ENCODE data around the gene PPP1R12A. TPM values are rescaled to one million over a fixed set of nuclear protein-coding genes. Genes with fewer than 3 reads are reported as not detected.

Gene PPP1R12A
- total RNA-seq, 4 donors from 2014 or later, result 79.2 to 276 (median 92.6) TPM

- Histone ChIP-seq H3K4me3 (no peak overlapping the region), H3K4me1 (no peaks in the 10 kb centered on the region), H3K36me3 (no peaks in the 10 kb centered on the region), H3K9me3 (no peaks in the 10 kb centered on the region), H3K27ac (no peak overlapping the region), H3K27me3 (no peaks in the 10 kb centered on the region)
- TF ChIP-seq POLR2A (IDR thresholded peaks at IDR 0.05), result no peak
- TF ChIP-seq CTCF (IDR thresholded peaks at IDR 0.05), result no peak
- DNase-seq, result no peak
These were observed 34.7 kb downstream of the PPP1R12A start for GRCh38 chr12:79900199-79900598.

GRCh38 chr12:79897617-79898016 lies 37.3 kb downstream of the PPP1R12A start:
- no peaks in the 10 kb centered on the region for H3K9me3 ChIP-seq
- TF ChIP-seq POLR2A (IDR thresholded peaks at IDR 0.05) (no peak), CTCF (IDR thresholded peaks at IDR 0.05) (no peak)
- H3K27me3 ChIP-seq, result no peaks in the 10 kb centered on the region

GRCh38 chr12:79895804-79896203 lies 39.1 kb downstream of the PPP1R12A start:
- Histone ChIP-seq H3K27ac (no peak overlapping the region), H3K4me1 (no peaks in the 10 kb centered on the region)
- TF ChIP-seq CTCF (IDR thresholded peaks at IDR 0.05) (no peak), POLR2A (IDR thresholded peaks at IDR 0.05) (no peak)

More at GRCh38 chr12:79897617-79898016, 37.3 kb downstream of the PPP1R12A start:
- Histone ChIP-seq H3K4me3 (no peak overlapping the region), H3K36me3 (no peaks in the 10 kb centered on the region), H3K27ac (no peak overlapping the region), H3K4me1 (no peaks in the 10 kb centered on the region)
- DNase-seq, result no peak

GRCh38 chr12:79895071-79895470 lies 39.8 kb downstream of the PPP1R12A start:
- Histone ChIP-seq H3K27ac (no peak overlapping the region), H3K4me1 (no peaks in the 10 kb centered on the region)
- DNase-seq, result no peak

More at GRCh38 chr12:79895804-79896203, 39.1 kb downstream of the PPP1R12A start:
- Histone ChIP-seq H3K9me3 (no peaks in the 10 kb centered on the region), H3K27me3 (no peaks in the 10 kb centered on the region), H3K36me3 (no peaks in the 10 kb centered on the region), H3K4me3 (no peak overlapping the region)
- no peak for DNase-seq

GRCh38 chr12:79891506-79892162 lies 43.3 kb downstream of the PPP1R12A start:
- no peaks in the 10 kb centered on the region for H3K9me3 ChIP-seq
- H3K27ac ChIP-seq, result no peak overlapping the region
- no peaks in the 10 kb centered on the region for H3K36me3 ChIP-seq
- H3K4me3 ChIP-seq, result no peak overlapping the region
- DNase-seq, result no peak
- H3K27me3 ChIP-seq, result no peaks in the 10 kb centered on the region
- H3K4me1 ChIP-seq, result peaks cover 0 to 7% (median 0%) of the 10 kb centered on the region in 4 donors
- TF ChIP-seq POLR2A (IDR thresholded peaks at IDR 0.05) (no peak), CTCF (IDR thresholded peaks at IDR 0.05) (no peak)

More at GRCh38 chr12:79895071-79895470, 39.8 kb downstream of the PPP1R12A start:
- TF ChIP-seq CTCF (IDR thresholded peaks at IDR 0.05) (no peak), POLR2A (IDR thresholded peaks at IDR 0.05) (no peak)
- H3K9me3 ChIP-seq, result no peaks in the 10 kb centered on the region
- H3K4me3 ChIP-seq, result no peak overlapping the region
- no peaks in the 10 kb centered on the region for H3K36me3 ChIP-seq
- no peaks in the 10 kb centered on the region for H3K27me3 ChIP-seq

All from Peyer's patch (tissue), 4 donors.